SK-N-SH treated with all-trans-retinoic acid at 6 μM for 48 hours (cell line): ENCODE data around the gene WDR87.

ENCODE experiments used
- CREB5 ChIP-seq: fragments of 250-450 bp; sonication (Bioruptor Pico); IDR thresholded peaks from 2 replicates; pipeline ENCODE4 v1.5.1; 2020; ENCODE audit warnings: low read depth, mild to moderate bottlenecking, moderate library complexity
- CSDC2 ChIP-seq: fragments of 250-450 bp; sonication (Bioruptor Pico); IDR thresholded peaks from 2 replicates; pipeline ENCODE4 v1.5.0; 2020; ENCODE audit warnings: mild to moderate bottlenecking, moderate library complexity
- GLIS3 ChIP-seq: fragments of 250-450 bp; sonication (Bioruptor Pico); IDR thresholded peaks from 2 replicates; pipeline ENCODE4 v1.5.0; 2020; ENCODE audit warnings: mild to moderate bottlenecking, moderate library complexity
- OSR1 ChIP-seq: fragments of 250-450 bp; sonication (Bioruptor Pico); IDR thresholded peaks from 2 replicates; pipeline ENCODE4 v1.8.0; 2022; ENCODE audit warnings: moderate library complexity, mild to moderate bottlenecking, inconsistent platforms
- PATZ1 ChIP-seq: fragments of 250-450 bp; sonication (Bioruptor Pico); IDR thresholded peaks from 2 replicates; pipeline ENCODE4 v1.8.0; 2020; ENCODE audit warnings: mild to moderate bottlenecking, moderate library complexity, borderline replicate concordance
- PPARA ChIP-seq: fragments of 250-450 bp; sonication (Bioruptor Pico); IDR thresholded peaks from 2 replicates; pipeline ENCODE4 v1.5.0; 2020; ENCODE audit warnings: mild to moderate bottlenecking, borderline replicate concordance
- RARB ChIP-seq: fragments of 250-450 bp; sonication (Bioruptor Pico); IDR thresholded peaks from 2 replicates; pipeline ENCODE4 v1.8.0; 2021; ENCODE audit warnings: mild to moderate bottlenecking, moderate library complexity
- SNAI2 ChIP-seq: fragments of 250-450 bp; sonication (Bioruptor Pico); IDR thresholded peaks from 2 replicates; pipeline ENCODE4 v1.5.0; 2020; ENCODE audit warnings: mild to moderate bottlenecking, moderate library complexity
- TCF4 ChIP-seq: fragments of 250-450 bp; sonication (Bioruptor Pico); IDR thresholded peaks from 2 replicates; pipeline ENCODE4 v1.8.0; 2021; ENCODE audit warnings: mild to moderate bottlenecking, moderate library complexity, borderline replicate concordance
- TOX ChIP-seq: fragments of 250-450 bp; sonication (Bioruptor Pico); IDR thresholded peaks from 2 replicates; pipeline ENCODE4 v1.8.0; 2021; ENCODE audit warnings: mild to moderate bottlenecking, moderate library complexity, borderline replicate concordance
- ZC3H10 ChIP-seq: fragments of 250-450 bp; sonication (Bioruptor Pico); IDR thresholded peaks from 2 replicates; pipeline ENCODE4 v1.5.1; 2021; ENCODE audit warnings: mild to moderate bottlenecking, moderate library complexity
- ZFP3 ChIP-seq: fragments of 250-450 bp; sonication (Bioruptor Pico); IDR thresholded peaks from 2 replicates; pipeline ENCODE4 v1.5.0; 2020; ENCODE audit warnings: mild to moderate bottlenecking, moderate library complexity
- ZFP30 ChIP-seq: fragments of 450-650 bp; formaldehyde crosslinking; IDR thresholded peaks from 2 replicates; pipeline ENCODE4 v1.5.0; 2022; ENCODE audit warnings: mild to moderate bottlenecking, moderate library complexity
- ZNF8 ChIP-seq: fragments of 450-650 bp; formaldehyde crosslinking; IDR thresholded peaks from 2 replicates; pipeline ENCODE4 v1.5.0; 2020; ENCODE audit warnings: mild to moderate bottlenecking, moderate library complexity

- TF ChIP-seq ZC3H10 (CRISPR knock-in tag) (no peak), ZFP3 (CRISPR knock-in tag) (no peak), ZFP30 (CRISPR knock-in tag) (no peak), PATZ1 (CRISPR knock-in tag) (no peak), GLIS3 (CRISPR knock-in tag) (no peak), CREB5 (CRISPR knock-in tag) (no peak), TCF4 (no peak), OSR1 (CRISPR knock-in tag) (no peak), CSDC2 (no peak), TOX (CRISPR knock-in tag) (no peak), PPARA (CRISPR knock-in tag) (no peak), RARB (CRISPR knock-in tag) (no peak), SNAI2 (CRISPR knock-in tag) (no peak), ZNF8 (CRISPR knock-in tag) (no peak)
These were observed 36.5 kb downstream of the WDR87 start for GRCh38 chr19:37869766-37870340.
